Adipocyte (in vitro differentiated cells): ENCODE data around the gene TRAM2.

Source experiments
- DNase-seq: peaks from one replicate; pipeline ENCODE4 v3.0.0-alpha.2; 2015; ENCODE audit warnings: low read depth
- H3K27me3 ChIP-seq: replicated peaks from 2 replicates; pipeline ENCODE4 v1.7.0; 2013; ENCODE audit warnings: mild to moderate bottlenecking, low read length, moderate library complexity; ENCODE audit not compliant: control insufficient read depth, insufficient read depth
- H3K36me3 ChIP-seq: 2 replicates; pipeline ENCODE4 v1.7.0; 2013; ENCODE audit warnings: low read length, mild to moderate bottlenecking, moderate library complexity; ENCODE audit not compliant: control insufficient read depth, insufficient read depth, severe bottlenecking
- H3K4me1 ChIP-seq: 2 replicates; pipeline ENCODE4 v1.7.0; 2013; ENCODE audit warnings: mild to moderate bottlenecking, low read length, moderate library complexity; ENCODE audit not compliant: control insufficient read depth, insufficient read depth
- H3K4me3 ChIP-seq: 2 replicates; pipeline ENCODE4 v1.7.0; 2013; ENCODE audit warnings: mild to moderate bottlenecking, low read length, moderate library complexity
- H3K9ac ChIP-seq: 2 replicates; pipeline ENCODE4 v1.7.0; 2013; ENCODE audit warnings: mild to moderate bottlenecking, low read length, moderate library complexity
- H3K9me3 ChIP-seq: 2 replicates; pipeline ENCODE4 v1.7.0; 2013; ENCODE audit warnings: mild to moderate bottlenecking, low read length, moderate library complexity; ENCODE audit not compliant: control insufficient read depth

Gene TRAM2

GRCh38 chr6:52505726-52506409 lies 71.0 kb downstream of the TRAM2 start:
- Histone ChIP-seq H3K36me3 (peaks cover 87% of the 10 kb centered on the region), H3K9ac (peak overlapping the region; percentile 6), H3K9me3 (no peaks in the 10 kb centered on the region), H3K4me1 (peaks cover 52% of the 10 kb centered on the region), H3K4me3 (no peak overlapping the region), H3K27me3 (no peaks in the 10 kb centered on the region)
- DNase-seq, result no peak

GRCh38 chr6:52504782-52505136 lies 72.1 kb downstream of the TRAM2 start:
- Histone ChIP-seq H3K4me3 (no peak overlapping the region), H3K9me3 (no peaks in the 10 kb centered on the region), H3K36me3 (peaks cover 81% of the 10 kb centered on the region), H3K9ac (peak overlapping the region; percentile 40), H3K4me1 (peaks cover 52% of the 10 kb centered on the region), H3K27me3 (no peaks in the 10 kb centered on the region)
- DNase-seq, result no peak

- Histone ChIP-seq H3K27me3 (no peaks in the 10 kb centered on the region), H3K4me1 (peaks cover 51% of the 10 kb centered on the region), H3K4me3 (no peak overlapping the region), H3K9ac (peak overlapping the region; percentile 61), H3K36me3 (peaks cover 75% of the 10 kb centered on the region), H3K9me3 (no peaks in the 10 kb centered on the region)
- peak; percentile 39 for DNase-seq
Observed at GRCh38 chr6:52503851-52504781, 72.7 kb downstream of the TRAM2 start.

- Histone ChIP-seq H3K9ac (peak overlapping the region; percentile 61), H3K9me3 (no peaks in the 10 kb centered on the region), H3K36me3 (peaks cover 67% of the 10 kb centered on the region), H3K4me3 (no peak overlapping the region), H3K4me1 (peaks cover 55% of the 10 kb centered on the region), H3K27me3 (no peaks in the 10 kb centered on the region)
- DNase-seq, result no peak
Observed at GRCh38 chr6:52503323-52503747, 73.5 kb downstream of the TRAM2 start.

- no peaks in the 10 kb centered on the region for H3K27me3 ChIP-seq
- H3K9me3 ChIP-seq, result no peaks in the 10 kb centered on the region
- peaks cover 46% of the 10 kb centered on the region for H3K4me1 ChIP-seq
- no peak overlapping the region for H3K9ac ChIP-seq
- H3K4me3 ChIP-seq, result no peak overlapping the region
- H3K36me3 ChIP-seq, result peaks cover 60% of the 10 kb centered on the region
- DNase-seq, result no peak
Observed at GRCh38 chr6:52502306-52503029, 74.4 kb downstream of the TRAM2 start.

GRCh38 chr6:52500238-52501129 lies 76.4 kb downstream of the TRAM2 start:
- H3K36me3 ChIP-seq, result peaks cover 40% of the 10 kb centered on the region
- H3K4me3 ChIP-seq, result no peak overlapping the region
- no peaks in the 10 kb centered on the region for H3K9me3 ChIP-seq
- H3K9ac ChIP-seq, result peak overlapping the region; percentile 21
- no peak for DNase-seq
- H3K4me1 ChIP-seq, result peaks cover 44% of the 10 kb centered on the region
- no peaks in the 10 kb centered on the region for H3K27me3 ChIP-seq

- no peak overlapping the region for H3K4me3 ChIP-seq
- H3K36me3 ChIP-seq, result peaks cover 36% of the 10 kb centered on the region
- peaks cover 40% of the 10 kb centered on the region for H3K4me1 ChIP-seq
- no peaks in the 10 kb centered on the region for H3K9me3 ChIP-seq
- H3K9ac ChIP-seq, result peak overlapping the region; percentile 35
- H3K27me3 ChIP-seq, result no peaks in the 10 kb centered on the region
- no peak for DNase-seq
Observed at GRCh38 chr6:52499681-52500236, 77.1 kb downstream of the TRAM2 start.

GRCh38 chr6:52499026-52499425 lies 77.8 kb downstream of the TRAM2 start:
- Histone ChIP-seq H3K27me3 (no peaks in the 10 kb centered on the region), H3K4me1 (peaks cover 33% of the 10 kb centered on the region), H3K4me3 (no peak overlapping the region), H3K9me3 (no peaks in the 10 kb centered on the region), H3K36me3 (peaks cover 33% of the 10 kb centered on the region), H3K9ac (peak overlapping the region; percentile 35)
- DNase-seq, result no peak

- Histone ChIP-seq H3K9me3 (no peaks in the 10 kb centered on the region), H3K4me3 (no peak overlapping the region), H3K27me3 (no peaks in the 10 kb centered on the region), H3K4me1 (peaks cover 32% of the 10 kb centered on the region), H3K36me3 (peaks cover 33% of the 10 kb centered on the region), H3K9ac (peak overlapping the region; percentile 4)
- no peak for DNase-seq
Observed at GRCh38 chr6:52498538-52499017, 78.3 kb downstream of the TRAM2 start.

- H3K27me3 ChIP-seq, result no peaks in the 10 kb centered on the region
- H3K9me3 ChIP-seq, result no peaks in the 10 kb centered on the region
- H3K4me1 ChIP-seq, result peaks cover 29% of the 10 kb centered on the region
- no peak for DNase-seq
- peaks cover 28% of the 10 kb centered on the region for H3K36me3 ChIP-seq
- H3K9ac ChIP-seq, result no peak overlapping the region
- no peak overlapping the region for H3K4me3 ChIP-seq
Observed at GRCh38 chr6:52497652-52498408, 79.0 kb downstream of the TRAM2 start.
